Endodermal cell (in vitro differentiated cells): ENCODE measurements around the gene MEX3A. TPM values are rescaled to one million over a fixed set of nuclear protein-coding genes. Genes with fewer than 3 reads are reported as not detected.

ENCODE experiments used
- DNase-seq: peaks from one replicate; pipeline ENCODE4 v3.0.0-alpha.2; 2017
- H3K27ac ChIP-seq: 2 replicates; pipeline ENCODE4 v1.5.1; 2013; ENCODE audit warnings: mild to moderate bottlenecking, low read depth, low read length, moderate library complexity
- H3K27me3 ChIP-seq: 2 replicates; pipeline ENCODE4 v1.6.1; 2013; ENCODE audit warnings: mild to moderate bottlenecking, low read length, moderate library complexity; ENCODE audit not compliant: insufficient read depth, control insufficient read depth, poor library complexity, severe bottlenecking
- H3K36me3 ChIP-seq: 2 replicates; pipeline ENCODE4 v1.7.0; 2013; ENCODE audit warnings: mild to moderate bottlenecking, low read length, moderate library complexity; ENCODE audit not compliant: control insufficient read depth, insufficient read depth
- H3K4me1 ChIP-seq: one replicate; pipeline ENCODE4 v1.7.0; 2013; ENCODE audit warnings: low read length; ENCODE audit not compliant: control insufficient read depth, insufficient read depth
- H3K4me3 ChIP-seq: 2 replicates; pipeline ENCODE4 v1.5.1; 2013; ENCODE audit warnings: mild to moderate bottlenecking, low read length, moderate library complexity
- H3K9ac ChIP-seq: 2 replicates; pipeline ENCODE4 v1.6.1; 2013; ENCODE audit warnings: mild to moderate bottlenecking, low read length, moderate library complexity; ENCODE audit not compliant: poor library complexity, severe bottlenecking; ENCODE audit errors: extremely low read depth
- H3K9me3 ChIP-seq: 2 replicates; pipeline ENCODE4 v1.6.1; 2013; ENCODE audit warnings: mild to moderate bottlenecking, low read length, moderate library complexity; ENCODE audit not compliant: control insufficient read depth
- H3K27ac Mint-ChIP-seq: 2 replicates; pipeline ENCODE4 v1.8.0; 2020; ENCODE audit warnings: mixed read lengths
- H3K27me3 Mint-ChIP-seq: 2 replicates; pipeline ENCODE4 v1.8.0; 2021; ENCODE audit warnings: mild to moderate bottlenecking, mixed read lengths; ENCODE audit not compliant: insufficient read depth
- H3K36me3 Mint-ChIP-seq: 2 replicates; pipeline ENCODE4 v1.8.0; 2020; ENCODE audit warnings: low read depth, mixed read lengths
- H3K4me1 Mint-ChIP-seq: 2 replicates; pipeline ENCODE4 v1.8.0; 2020; ENCODE audit warnings: mixed read lengths
- H3K4me3 Mint-ChIP-seq: 2 replicates; pipeline ENCODE4 v1.8.0; 2020; ENCODE audit warnings: mild to moderate bottlenecking, moderate library complexity, mixed read lengths
- H3K9me3 Mint-ChIP-seq: 2 replicates; pipeline ENCODE4 v1.8.0; 2020; ENCODE audit warnings: mild to moderate bottlenecking, mixed read lengths
- WGBS, 2 experiments: methylation state at CpG; one replicate each; pipeline versions ENCODE4 v1.1.5 to v1.1.7; 2013; ENCODE audit warnings: missing lambda C conversion rate in 2 of 2, mixed read lengths in 1 of 2; ENCODE audit not compliant: insufficient coverage in 1 of 2, insufficient read length in 1 of 2; 5-methylcytosine and 5-hydroxymethylcytosine counted together
- long read RNA-seq, 4 experiments: library from polyadenylated mRNA in 2 of 4; library from RNA in 1 of 4; library from capped mRNA in 1 of 4; stranded (forward) in 3 of 4; unstranded in 1 of 4; transcript quantifications; one replicate each; pipeline ENCODE4 v2.0.0, GENCODE V29; 2020 to 2021; ENCODE audit warnings: inconsistent platforms in 1 of 4
- polyA plus RNA-seq, 2 experiments: library from polyadenylated mRNA; stranded (reverse); fragments of 50-300 nt; gene quantifications; one replicate each; pipeline ENCODE4 v1.2.3, GENCODE V29; 2013
- total RNA-seq, 2 donors: library from RNA; stranded (reverse); fragmentation: NEBNext Ultra II Directional in 1 of 2; extraction: Animal tissue kit (Norgen Biotek cat#: 25700) in 1 of 2; gene quantifications; 2 replicates in 1 of 2; 3 replicates in 1 of 2; pipeline ENCODE4 v1.2.1, GENCODE V29; 2021
- TF ChIP-seq, protein P1 (sequence below): fragments of 200-600 bp; sonication (generic); conservative IDR thresholded peaks from 2 replicates; pipeline ENCODE4 v1.5.0; 2021; ENCODE audit warnings: antibody characterized with exemption, mild to moderate bottlenecking

MEX3A gene, protein sequence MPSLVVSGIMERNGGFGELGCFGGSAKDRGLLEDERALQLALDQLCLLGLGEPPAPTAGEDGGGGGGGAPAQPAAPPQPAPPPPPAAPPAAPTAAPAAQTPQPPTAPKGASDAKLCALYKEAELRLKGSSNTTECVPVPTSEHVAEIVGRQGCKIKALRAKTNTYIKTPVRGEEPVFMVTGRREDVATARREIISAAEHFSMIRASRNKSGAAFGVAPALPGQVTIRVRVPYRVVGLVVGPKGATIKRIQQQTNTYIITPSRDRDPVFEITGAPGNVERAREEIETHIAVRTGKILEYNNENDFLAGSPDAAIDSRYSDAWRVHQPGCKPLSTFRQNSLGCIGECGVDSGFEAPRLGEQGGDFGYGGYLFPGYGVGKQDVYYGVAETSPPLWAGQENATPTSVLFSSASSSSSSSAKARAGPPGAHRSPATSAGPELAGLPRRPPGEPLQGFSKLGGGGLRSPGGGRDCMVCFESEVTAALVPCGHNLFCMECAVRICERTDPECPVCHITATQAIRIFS
- total RNA-seq = 10 to 100 TPM; 91.8 to 94.3 TPM
- 91.4 TPM for polyA plus RNA-seq (2013, experiment 1 of 2)
- 89.4 TPM for polyA plus RNA-seq (2013, experiment 2 of 2)
- long read RNA-seq, experiment 1, full-length matches to known transcripts = 5 of 40 reads
- long read RNA-seq, experiment 1, partial matches to known transcripts = 0 of 40 reads
- long read RNA-seq, experiment 1, other reads (novel, unspliced or antisense) = 35 of 40 reads
- long read RNA-seq, experiment 2, full-length matches to known transcripts = 22 of 69 reads
- long read RNA-seq, experiment 2, partial matches to known transcripts = 1 of 69 reads
- long read RNA-seq, experiment 2, other reads (novel, unspliced or antisense) = 46 of 69 reads
- long read RNA-seq, experiment 3, full-length matches to known transcripts = 4 of 46 reads
- long read RNA-seq, experiment 3, partial matches to known transcripts = 0 of 46 reads
- long read RNA-seq, experiment 3, other reads (novel, unspliced or antisense) = 42 of 46 reads
- long read RNA-seq, experiment 4, partial matches to known transcripts = 0 of 5 reads
- long read RNA-seq, experiment 4, other reads (novel, unspliced or antisense) = 5 of 5 reads

DNA sequence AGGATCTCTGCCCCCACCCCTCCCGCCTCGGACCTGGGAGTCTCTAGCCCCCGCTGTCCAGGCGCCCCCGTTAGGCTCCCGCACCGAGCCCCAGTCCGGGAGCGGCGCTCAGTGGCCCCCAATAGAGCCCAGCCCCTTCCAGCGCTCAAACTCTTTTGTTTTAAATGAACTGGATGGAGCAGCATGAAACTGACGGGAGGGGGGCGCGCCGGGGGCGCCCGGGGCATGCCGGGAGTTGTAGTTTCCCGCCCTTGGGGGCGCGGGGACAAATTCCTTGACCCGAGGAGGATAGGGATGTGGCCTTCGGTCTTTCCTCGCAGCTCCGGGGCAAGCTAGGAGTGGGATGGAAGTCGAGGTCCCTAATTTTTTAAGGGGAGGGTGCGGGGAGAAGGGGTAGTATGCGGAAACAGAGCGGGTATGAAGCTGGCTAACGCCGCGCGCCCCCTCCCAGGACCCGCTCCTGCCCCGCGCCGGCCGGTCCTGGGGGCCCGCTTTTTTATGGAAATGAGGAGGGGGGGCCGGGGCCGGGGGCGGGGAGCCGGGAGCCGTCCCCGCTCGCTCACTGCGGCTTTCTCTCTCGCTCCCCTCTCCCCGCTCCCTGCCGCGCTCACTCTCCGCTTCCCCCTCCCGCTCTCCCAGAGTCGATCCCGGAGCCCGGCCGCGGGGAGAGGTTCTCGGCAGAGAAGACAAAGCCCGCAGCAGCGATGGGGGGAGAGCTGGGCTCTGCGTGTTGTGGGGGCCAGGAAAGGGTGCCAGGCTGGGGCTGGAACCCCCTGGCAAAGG, at the start of gene MEX3A:
Gene MEX3A (minus strand): TSS at position 157 of the 783 bp plus-strand sequence. CDS start 467 bp downstream, outside the sequence.
- Histone ChIP-seq H3K27me3 (no peaks in the 10 kb centered on the region), H3K4me3 (peak within 1 kb of the TSS; percentile 96), H3K9me3 (no peaks in the 10 kb centered on the region), H3K36me3 (peaks cover 29% of the 10 kb centered on the region), H3K9ac (peak within 1 kb of the TSS; percentile 97), H3K27ac (peak within 1 kb of the TSS; percentile 99), H3K4me1 (no peaks in the 10 kb centered on the region)
- H3K27me3 Mint-ChIP-seq = no peaks in the 10 kb centered on the region
- peak within 1 kb of the TSS; percentile 94 for H3K27ac Mint-ChIP-seq
- 0% methylated on average over 5 to 59 of the region's 62 CpGs for WGBS, 2 experiments
- peak within 1 kb of the TSS; percentile 99 for H3K4me3 Mint-ChIP-seq
- peaks cover 28% of the 10 kb centered on the region for H3K36me3 Mint-ChIP-seq
- peaks cover 54% of the 10 kb centered on the region for H3K4me1 Mint-ChIP-seq
- DNase-seq = peak; percentile 99
- H3K9me3 Mint-ChIP-seq = no peaks in the 10 kb centered on the region
- TF ChIP-seq, protein P1, sequence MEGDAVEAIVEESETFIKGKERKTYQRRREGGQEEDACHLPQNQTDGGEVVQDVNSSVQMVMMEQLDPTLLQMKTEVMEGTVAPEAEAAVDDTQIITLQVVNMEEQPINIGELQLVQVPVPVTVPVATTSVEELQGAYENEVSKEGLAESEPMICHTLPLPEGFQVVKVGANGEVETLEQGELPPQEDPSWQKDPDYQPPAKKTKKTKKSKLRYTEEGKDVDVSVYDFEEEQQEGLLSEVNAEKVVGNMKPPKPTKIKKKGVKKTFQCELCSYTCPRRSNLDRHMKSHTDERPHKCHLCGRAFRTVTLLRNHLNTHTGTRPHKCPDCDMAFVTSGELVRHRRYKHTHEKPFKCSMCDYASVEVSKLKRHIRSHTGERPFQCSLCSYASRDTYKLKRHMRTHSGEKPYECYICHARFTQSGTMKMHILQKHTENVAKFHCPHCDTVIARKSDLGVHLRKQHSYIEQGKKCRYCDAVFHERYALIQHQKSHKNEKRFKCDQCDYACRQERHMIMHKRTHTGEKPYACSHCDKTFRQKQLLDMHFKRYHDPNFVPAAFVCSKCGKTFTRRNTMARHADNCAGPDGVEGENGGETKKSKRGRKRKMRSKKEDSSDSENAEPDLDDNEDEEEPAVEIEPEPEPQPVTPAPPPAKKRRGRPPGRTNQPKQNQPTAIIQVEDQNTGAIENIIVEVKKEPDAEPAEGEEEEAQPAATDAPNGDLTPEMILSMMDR = no peak

DNA sequence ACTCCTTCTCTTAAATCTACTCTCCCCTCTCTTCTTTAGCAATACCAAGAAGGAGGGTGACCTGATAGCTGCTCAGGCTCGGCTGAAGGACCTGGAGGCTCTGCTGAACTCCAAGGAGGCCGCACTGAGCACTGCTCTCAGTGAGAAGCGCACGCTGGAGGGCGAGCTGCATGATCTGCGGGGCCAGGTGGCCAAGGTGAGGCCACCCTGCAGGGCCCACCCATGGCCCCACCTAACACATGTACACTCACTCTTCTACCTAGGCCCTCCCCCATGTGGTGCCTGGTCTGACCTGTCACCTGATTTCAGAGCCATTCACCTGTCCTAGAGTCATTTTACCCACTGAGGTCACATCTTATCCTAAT, 48.3 kb upstream of the MEX3A start:
- no peaks in the 10 kb centered on the region for H3K27me3 ChIP-seq
- Mint-ChIP-seq H3K27ac (no peak overlapping the region), H3K4me3 (no peak overlapping the region), H3K36me3 (peaks cover 26% of the 10 kb centered on the region), H3K9me3 (no peaks in the 10 kb centered on the region), H3K27me3 (no peaks in the 10 kb centered on the region), H3K4me1 (peaks cover 24% of the 10 kb centered on the region)
- 86 to 88% methylated on average over 6 of the region's 6 CpGs for WGBS, 2 experiments
- H3K4me1 ChIP-seq = peaks cover 7% of the 10 kb centered on the region
- no peak overlapping the region for H3K9ac ChIP-seq
- DNase-seq = no peak
- no peaks in the 10 kb centered on the region for H3K9me3 ChIP-seq
- TF ChIP-seq, protein P1 = no peak
- H3K36me3 ChIP-seq = peaks cover 44% of the 10 kb centered on the region
- no peak overlapping the region for H3K27ac ChIP-seq
- no peak overlapping the region for H3K4me3 ChIP-seq
